Mesenchymal stem cell (in vitro differentiated cells and primary cell): ENCODE results near the gene PVR.
A peak's percentile ranks its signal among the peaks of the same experiment; 100 is the strongest.

Source experiments
- DNase-seq: peaks from one replicate; pipeline ENCODE4 v3.0.0-alpha.2; 2013
- H2AFZ ChIP-seq: one replicate; pipeline ENCODE4 v1.6.1; 2013; ENCODE audit warnings: low read depth, mild to moderate bottlenecking, control low read depth, inconsistent platforms, low read length, moderate library complexity
- H2AK5ac ChIP-seq: 2 replicates; pipeline ENCODE4 v1.6.1; 2013; ENCODE audit warnings: low read length, moderate library complexity, mild to moderate bottlenecking, inconsistent platforms; ENCODE audit not compliant: severe bottlenecking
- H2BK120ac ChIP-seq: one replicate; pipeline ENCODE4 v1.6.1; 2013; ENCODE audit warnings: low read depth, mild to moderate bottlenecking, inconsistent platforms, low read length, moderate library complexity
- H2BK12ac ChIP-seq, 2 experiments: one replicate each; pipeline ENCODE4 v1.6.1; 2013; ENCODE audit warnings: inconsistent platforms in 2 of 2, low read length in 2 of 2, mild to moderate bottlenecking in 2 of 2, moderate library complexity in 2 of 2, control low read depth in 1 of 2
- H2BK15ac ChIP-seq: one replicate; pipeline ENCODE4 v1.6.1; 2013; ENCODE audit warnings: mild to moderate bottlenecking, low read depth, inconsistent platforms; ENCODE audit not compliant: poor library complexity, severe bottlenecking
- H2BK5ac ChIP-seq: 2 replicates; pipeline ENCODE4 v1.6.1; 2013; ENCODE audit warnings: low read depth, mild to moderate bottlenecking, low read length, control low read depth, inconsistent platforms; ENCODE audit not compliant: poor library complexity, severe bottlenecking
- H3K14ac ChIP-seq, 2 experiments: one replicate each; pipeline ENCODE4 v1.6.1; 2013; ENCODE audit warnings: inconsistent platforms in 2 of 2, low read length in 2 of 2, control low read depth in 1 of 2, mild to moderate bottlenecking in 1 of 2, moderate library complexity in 1 of 2
- H3K18ac ChIP-seq, 2 experiments: one replicate each; pipeline ENCODE4 v1.6.1; 2013; ENCODE audit warnings: inconsistent platforms in 2 of 2, low read length in 2 of 2, control low read depth in 1 of 2, low read depth in 1 of 2, mild to moderate bottlenecking in 1 of 2
- H3K23ac ChIP-seq, 2 experiments: one replicate each; pipeline ENCODE4 v1.6.1; 2013; ENCODE audit warnings: inconsistent platforms in 2 of 2, low read length in 2 of 2, mild to moderate bottlenecking in 2 of 2, moderate library complexity in 2 of 2, control low read depth in 1 of 2
- H3K27ac ChIP-seq: 2 replicates; pipeline ENCODE4 v1.5.1; 2013; ENCODE audit warnings: mild to moderate bottlenecking, moderate library complexity, low read length, control low read depth, inconsistent platforms; ENCODE audit not compliant: poor library complexity, severe bottlenecking
- H3K27me3 ChIP-seq, 2 experiments: 2 replicates each; pipeline versions ENCODE4 v1.6.1 to v1.7.0; 2013; ENCODE audit warnings: low read length in 2 of 2, mild to moderate bottlenecking in 2 of 2, moderate library complexity in 2 of 2, control low read depth in 1 of 2, inconsistent platforms in 1 of 2; ENCODE audit not compliant: control insufficient read depth in 1 of 2, insufficient read depth in 1 of 2
- H3K36me3 ChIP-seq, 2 experiments: 2 replicates each; pipeline versions ENCODE4 v1.6.1 to v1.7.0; 2013; ENCODE audit warnings: low read length in 2 of 2, control low read depth in 1 of 2, inconsistent platforms in 1 of 2, low read depth in 1 of 2, mild to moderate bottlenecking in 1 of 2; ENCODE audit not compliant: insufficient read depth in 2 of 2, control insufficient read depth in 1 of 2
- H3K4ac ChIP-seq, 2 experiments: one replicate each; pipeline ENCODE4 v1.6.1; 2013; ENCODE audit warnings: inconsistent platforms in 2 of 2, low read length in 2 of 2, mild to moderate bottlenecking in 2 of 2, moderate library complexity in 2 of 2, control low read depth in 1 of 2, low read depth in 1 of 2
- H3K4me1 ChIP-seq: 2 replicates; pipeline ENCODE4 v1.6.1; 2013; ENCODE audit warnings: low read depth, low read length, control low read depth; ENCODE audit not compliant: control insufficient read depth, insufficient read depth
- H3K4me2 ChIP-seq: 2 replicates; pipeline ENCODE4 v1.6.1; 2013; ENCODE audit warnings: low read length, mild to moderate bottlenecking, inconsistent platforms; ENCODE audit not compliant: poor library complexity, severe bottlenecking
- H3K4me3 ChIP-seq, 2 experiments: 2 replicates each; pipeline versions ENCODE4 v1.5.1 to v1.7.0; 2013; ENCODE audit warnings: low read length in 2 of 2, mild to moderate bottlenecking in 2 of 2, control low read depth in 1 of 2, low read depth in 1 of 2; ENCODE audit not compliant: insufficient read depth in 1 of 2
- H3K79me1 ChIP-seq: replicated peaks from 2 replicates; pipeline ENCODE4 v1.6.1; 2013; ENCODE audit warnings: mild to moderate bottlenecking, control low read depth, low read length, inconsistent platforms; ENCODE audit not compliant: poor library complexity, severe bottlenecking
- H3K9ac ChIP-seq: 2 replicates; pipeline ENCODE4 v1.7.0; 2013; ENCODE audit warnings: mild to moderate bottlenecking, low read length, moderate library complexity
- H3K9me3 ChIP-seq: 2 replicates; pipeline ENCODE4 v1.7.0; 2013; ENCODE audit warnings: mild to moderate bottlenecking, low read length; ENCODE audit not compliant: control insufficient read depth
- H4K8ac ChIP-seq: one replicate; pipeline ENCODE4 v1.6.1; 2013; ENCODE audit warnings: inconsistent platforms, mild to moderate bottlenecking, low read length, moderate library complexity
- H4K91ac ChIP-seq: one replicate; pipeline ENCODE4 v1.6.1; 2013; ENCODE audit warnings: mild to moderate bottlenecking, low read length, inconsistent platforms
- WGBS: methylation state at CpG from one replicate; pipeline ENCODE4 v1.1.7; 2013; ENCODE audit warnings: mixed read lengths; 5-methylcytosine and 5-hydroxymethylcytosine counted together

The PVR gene

GRCh38 chr19:44701228-44701627 lies 57.5 kb downstream of the PVR start:
- Histone ChIP-seq H3K36me3 (no peaks in the 10 kb centered on the region), H4K8ac (no peak overlapping the region), H2AFZ (no peak overlapping the region), H3K79me1 (no peaks in the 10 kb centered on the region), H3K27ac (no peak overlapping the region), H2BK5ac (no peak overlapping the region), H3K23ac (no peak overlapping the region), H2AK5ac (no peak overlapping the region), H3K9me3 (no peaks in the 10 kb centered on the region), H3K4me2 (no peak overlapping the region), H3K4me1 (peaks cover 4% of the 10 kb centered on the region), H3K4me3 (no peak overlapping the region), H3K27me3 (peaks cover 10 to 33% of the 10 kb centered on the region in 2 experiments), H3K14ac (no peak overlapping the region), H4K91ac (no peak overlapping the region), H2BK12ac (no peak overlapping the region), H2BK120ac (no peak overlapping the region), H3K9ac (no peak overlapping the region), H3K18ac (no peak overlapping the region), H3K4ac (no peak overlapping the region), H2BK15ac (no peak overlapping the region)
- DNase-seq: no peak
- WGBS: 87% methylated on average over 15 of the region's 15 CpGs

GRCh38 chr19:44702551-44703176 lies 59.0 kb downstream of the PVR start:
- Histone ChIP-seq H2AFZ (no peak overlapping the region), H2BK12ac (no peak overlapping the region), H3K9me3 (no peaks in the 10 kb centered on the region), H3K18ac (no peak overlapping the region), H3K23ac (no peak overlapping the region), H3K27ac (no peak overlapping the region), H3K4ac (no peak overlapping the region), H3K9ac (no peak overlapping the region), H3K4me3 (no peak overlapping the region), H3K27me3 (peaks cover 11 to 31% of the 10 kb centered on the region in 2 experiments), H3K79me1 (no peaks in the 10 kb centered on the region), H3K4me1 (no peaks in the 10 kb centered on the region), H4K91ac (no peak overlapping the region), H4K8ac (no peak overlapping the region), H2AK5ac (no peak overlapping the region), H3K36me3 (no peaks in the 10 kb centered on the region), H2BK15ac (no peak overlapping the region), H3K14ac (no peak overlapping the region), H3K4me2 (no peak overlapping the region), H2BK120ac (no peak overlapping the region), H2BK5ac (no peak overlapping the region)
- DNase-seq: no peak
- 92% methylated on average over 17 of the region's 17 CpGs for WGBS

- no peak overlapping the region for H3K14ac ChIP-seq
- WGBS: 95% methylated on average over 28 of the region's 28 CpGs
- no peak for DNase-seq
- no peak overlapping the region for H3K4me3 ChIP-seq
- H2AFZ ChIP-seq: no peak overlapping the region
- H3K9ac ChIP-seq: no peak overlapping the region
- H3K23ac ChIP-seq: no peak overlapping the region
- H3K9me3 ChIP-seq: no peaks in the 10 kb centered on the region
- H3K79me1 ChIP-seq: no peaks in the 10 kb centered on the region
- no peak overlapping the region for H3K4me2 ChIP-seq
- H2BK15ac ChIP-seq: no peak overlapping the region
- no peak overlapping the region for H3K18ac ChIP-seq
- no peaks in the 10 kb centered on the region for H3K36me3 ChIP-seq
- H3K27ac ChIP-seq: no peak overlapping the region
- H2BK5ac ChIP-seq: no peak overlapping the region
- H3K27me3 ChIP-seq: peaks cover 6 to 29% of the 10 kb centered on the region in 2 experiments
- H3K4me1 ChIP-seq: no peaks in the 10 kb centered on the region
- peak overlapping the region; percentile 0 for H4K8ac ChIP-seq
- H2BK12ac ChIP-seq: no peak overlapping the region
- no peak overlapping the region for H4K91ac ChIP-seq
- H2AK5ac ChIP-seq: no peak overlapping the region
- no peak overlapping the region for H3K4ac ChIP-seq
- no peak overlapping the region for H2BK120ac ChIP-seq
Observed at GRCh38 chr19:44703336-44704078, 59.8 kb downstream of the PVR start.

GRCh38 chr19:44704982-44705381 lies 61.3 kb downstream of the PVR start:
- no peak overlapping the region for H4K8ac ChIP-seq
- no CpG with 5 or more reads among the region's 1 CpG for WGBS

More at GRCh38 chr19:44704982-44705381, 61.3 kb downstream of the PVR start:
- Histone ChIP-seq H3K9me3 (no peaks in the 10 kb centered on the region), H3K9ac (no peak overlapping the region), H4K91ac (no peak overlapping the region), H3K4ac (no peak overlapping the region), H2BK120ac (no peak overlapping the region), H3K4me3 (no peak overlapping the region), H3K14ac (no peak overlapping the region), H3K4me1 (no peaks in the 10 kb centered on the region), H2AK5ac (no peak overlapping the region), H2AFZ (no peak overlapping the region), H2BK12ac (no peak overlapping the region), H2BK5ac (no peak overlapping the region), H3K27me3 (peaks cover 4 to 22% of the 10 kb centered on the region in 2 experiments), H3K4me2 (no peak overlapping the region), H3K27ac (no peak overlapping the region), H3K18ac (no peak overlapping the region), H3K79me1 (no peaks in the 10 kb centered on the region), H3K23ac (no peak overlapping the region), H3K36me3 (no peaks in the 10 kb centered on the region), H2BK15ac (no peak overlapping the region)
- DNase-seq: no peak
